DND-41 (cell line): Measurements from ENCODE around the gene NEDD4.
A peak's percentile ranks its signal among the peaks of the same experiment; 100 is the strongest.

Source experiments
- ATAC-seq: fragments of 200-7000 bp; cut with Tn5 transposase; 3 replicates; pipeline ENCODE4 v1.9.1; 2021; ENCODE audit warnings: low read depth; ENCODE audit not compliant: insufficient read depth
- DNase-seq: peaks from one replicate; pipeline ENCODE4 v3.0.0-alpha.2; 2020
- H2AFZ ChIP-seq: 2 replicates; pipeline ENCODE4 v1.6.0; 2012; ENCODE audit warnings: low read depth, low read length
- H3K27ac ChIP-seq: 2 replicates; pipeline ENCODE4 v1.5.1; 2012; ENCODE audit warnings: low read length, inconsistent platforms
- H3K27me3 ChIP-seq: fragments of 200-600 bp; sonication (generic); 2 replicates; pipeline ENCODE4 v1.6.0; 2012; ENCODE audit warnings: low read length, mild to moderate bottlenecking, inconsistent platforms; ENCODE audit not compliant: insufficient read depth, poor library complexity
- H3K36me3 ChIP-seq: 2 replicates; pipeline ENCODE4 v1.5.1; 2012; ENCODE audit warnings: low read length, inconsistent platforms; ENCODE audit not compliant: insufficient read depth
- H3K4me1 ChIP-seq: 2 replicates; pipeline ENCODE4 v1.5.1; 2012; ENCODE audit warnings: mild to moderate bottlenecking, low read length; ENCODE audit not compliant: insufficient read depth
- H3K4me2 ChIP-seq: 2 replicates; pipeline ENCODE4 v1.6.0; 2012; ENCODE audit warnings: mild to moderate bottlenecking, moderate library complexity, low read length, inconsistent platforms; ENCODE audit not compliant: insufficient read depth
- H3K4me3 ChIP-seq, 2 experiments: fragments of 200-600 bp in 1 of 2; shearing (Covaris generic) in 1 of 2; 2 replicates each; pipeline ENCODE4 v1.5.1; 2012 to 2016; ENCODE audit warnings: inconsistent platforms in 2 of 2, low read length in 2 of 2, mild to moderate bottlenecking in 2 of 2, low read depth in 1 of 2, moderate library complexity in 1 of 2
- H3K79me2 ChIP-seq: 2 replicates; pipeline ENCODE4 v1.6.0; 2012; ENCODE audit warnings: low read length, inconsistent platforms; ENCODE audit not compliant: insufficient read depth
- H3K9ac ChIP-seq: 2 replicates; pipeline ENCODE4 v1.6.0; 2012; ENCODE audit warnings: low read depth, mild to moderate bottlenecking, inconsistent platforms, low read length, moderate library complexity
- H3K9me3 ChIP-seq: 2 replicates; pipeline ENCODE4 v1.5.1; 2012; ENCODE audit warnings: low read length, moderate library complexity, mild to moderate bottlenecking, inconsistent platforms; ENCODE audit not compliant: insufficient read depth, severe bottlenecking
- H4K20me1 ChIP-seq: 2 replicates; pipeline ENCODE4 v1.6.0; 2012; ENCODE audit warnings: low read length; ENCODE audit not compliant: insufficient read depth
- CTCF ChIP-seq: IDR thresholded peaks from 2 replicates; pipeline ENCODE4 v1.5.1; 2012; ENCODE audit warnings: borderline replicate concordance, low read length, moderate library complexity, mild to moderate bottlenecking; ENCODE audit not compliant: poor library complexity, severe bottlenecking; ENCODE audit errors: extremely low read depth
- EZH2 ChIP-seq: IDR thresholded peaks from 3 replicates; pipeline ENCODE4 v1.6.1; 2012; ENCODE audit warnings: borderline replicate concordance, low read depth, mild to moderate bottlenecking, moderate library complexity, low read length, inconsistent platforms; ENCODE audit not compliant: severe bottlenecking

NEDD4 gene

GRCh38 chr15:56036546-56037067 lies 43.2 kb upstream of the NEDD4 start:
- no peaks in the 10 kb centered on the region for H4K20me1 ChIP-seq
- ATAC-seq (no peak), DNase-seq (no peak)
- no peaks in the 10 kb centered on the region for H3K36me3 ChIP-seq
- H3K4me2 ChIP-seq, result no peak overlapping the region
- H3K79me2 ChIP-seq, result no peaks in the 10 kb centered on the region
- no peak overlapping the region for H3K4me3 ChIP-seq
- H3K9ac ChIP-seq, result no peak overlapping the region
- no peaks in the 10 kb centered on the region for H3K9me3 ChIP-seq
- H2AFZ ChIP-seq, result no peak overlapping the region
- TF ChIP-seq CTCF, result no peak
- no peak for TF ChIP-seq EZH2
- H3K27me3 ChIP-seq, result no peaks in the 10 kb centered on the region
- no peaks in the 10 kb centered on the region for H3K4me1 ChIP-seq
- H3K27ac ChIP-seq, result no peak overlapping the region

GRCh38 chr15:56035166-56035565 lies 41.8 kb upstream of the NEDD4 start:
- no peak for ATAC-seq
- H3K9me3 ChIP-seq, result no peaks in the 10 kb centered on the region
- H3K27ac ChIP-seq, result no peak overlapping the region
- DNase-seq, result no peak
- H3K4me2 ChIP-seq, result no peak overlapping the region
- H3K4me1 ChIP-seq, result no peaks in the 10 kb centered on the region
- TF ChIP-seq CTCF (no peak), EZH2 (no peak)
- H3K4me3 ChIP-seq, result no peak overlapping the region
- no peaks in the 10 kb centered on the region for H3K27me3 ChIP-seq
- H4K20me1 ChIP-seq, result no peaks in the 10 kb centered on the region
- no peak overlapping the region for H3K9ac ChIP-seq
- H3K36me3 ChIP-seq, result no peaks in the 10 kb centered on the region
- H3K79me2 ChIP-seq, result no peaks in the 10 kb centered on the region
- H2AFZ ChIP-seq, result no peak overlapping the region

GRCh38 chr15:56034514-56034913 lies 41.1 kb upstream of the NEDD4 start:
- TF ChIP-seq EZH2 (no peak), CTCF (no peak)
- H3K36me3 ChIP-seq, result no peaks in the 10 kb centered on the region
- no peak overlapping the region for H3K27ac ChIP-seq
- ATAC-seq, result peak; percentile 74
- no peak for DNase-seq
- H4K20me1 ChIP-seq, result no peaks in the 10 kb centered on the region
- H3K4me1 ChIP-seq, result no peaks in the 10 kb centered on the region
- H3K79me2 ChIP-seq, result no peaks in the 10 kb centered on the region
- H3K9ac ChIP-seq, result no peak overlapping the region
- no peak overlapping the region for H3K4me2 ChIP-seq
- H3K4me3 ChIP-seq, result no peak overlapping the region
- H3K27me3 ChIP-seq, result no peaks in the 10 kb centered on the region
- no peak overlapping the region for H2AFZ ChIP-seq
- no peaks in the 10 kb centered on the region for H3K9me3 ChIP-seq

DNA sequence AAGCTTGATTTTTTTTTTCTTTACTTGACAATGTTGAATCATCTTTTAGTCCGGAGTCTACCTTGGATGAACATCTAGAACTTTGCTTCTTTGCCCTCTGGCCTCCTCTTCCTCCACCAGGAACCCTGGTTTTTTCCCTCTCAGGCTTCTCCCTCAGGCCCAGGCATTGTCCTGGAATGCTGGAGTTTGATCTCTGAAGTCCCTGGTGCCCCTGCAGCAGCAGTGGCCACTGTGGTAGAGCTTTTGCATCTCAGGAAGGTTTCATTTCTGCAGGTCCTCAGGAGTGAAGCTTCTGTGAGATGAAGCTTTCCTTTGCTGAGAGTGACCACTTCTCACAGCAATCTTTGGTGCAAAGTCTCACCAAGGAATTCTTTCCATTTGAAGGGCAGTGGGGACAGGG lies 39.0 kb upstream of the NEDD4 start:
- no peak for DNase-seq

More for the DNA sequence above, 39.0 kb upstream of the NEDD4 start:
- no peak for TF ChIP-seq EZH2
- TF ChIP-seq CTCF, result no peak
- Histone ChIP-seq H3K79me2 (no peaks in the 10 kb centered on the region), H3K4me1 (no peaks in the 10 kb centered on the region), H2AFZ (no peak overlapping the region), H3K9me3 (no peaks in the 10 kb centered on the region), H3K36me3 (no peaks in the 10 kb centered on the region), H3K9ac (no peak overlapping the region), H3K4me3 (no peak overlapping the region), H4K20me1 (no peaks in the 10 kb centered on the region), H3K4me2 (no peak overlapping the region), H3K27ac (no peak overlapping the region), H3K27me3 (no peaks in the 10 kb centered on the region)
- ATAC-seq, result no peak
